Activated CD8-positive, alpha-beta memory T cell treated with anti-CD3 and anti-CD28 coated beads for 24 hours (primary cell): ENCODE measurements around the gene GP9.
"Not testable (repeated sequence)": the region's sequence is repeated elsewhere in the genome, so short reads cannot be mapped to it uniquely, and the experiment has no call there.

Experiments used
- DNase-seq: peaks from one replicate; pipeline ENCODE4 v3.0.0-alpha.2; 2020

The GP9 gene

GRCh38 chr3:129052675-129053074 is 7.9 kb upstream of the GP9 start:
- DNase-seq: no peak

GRCh38 chr3:129054605-129055104 is 5.9 kb upstream of the GP9 start:
- DNase-seq: no peak

DNA sequence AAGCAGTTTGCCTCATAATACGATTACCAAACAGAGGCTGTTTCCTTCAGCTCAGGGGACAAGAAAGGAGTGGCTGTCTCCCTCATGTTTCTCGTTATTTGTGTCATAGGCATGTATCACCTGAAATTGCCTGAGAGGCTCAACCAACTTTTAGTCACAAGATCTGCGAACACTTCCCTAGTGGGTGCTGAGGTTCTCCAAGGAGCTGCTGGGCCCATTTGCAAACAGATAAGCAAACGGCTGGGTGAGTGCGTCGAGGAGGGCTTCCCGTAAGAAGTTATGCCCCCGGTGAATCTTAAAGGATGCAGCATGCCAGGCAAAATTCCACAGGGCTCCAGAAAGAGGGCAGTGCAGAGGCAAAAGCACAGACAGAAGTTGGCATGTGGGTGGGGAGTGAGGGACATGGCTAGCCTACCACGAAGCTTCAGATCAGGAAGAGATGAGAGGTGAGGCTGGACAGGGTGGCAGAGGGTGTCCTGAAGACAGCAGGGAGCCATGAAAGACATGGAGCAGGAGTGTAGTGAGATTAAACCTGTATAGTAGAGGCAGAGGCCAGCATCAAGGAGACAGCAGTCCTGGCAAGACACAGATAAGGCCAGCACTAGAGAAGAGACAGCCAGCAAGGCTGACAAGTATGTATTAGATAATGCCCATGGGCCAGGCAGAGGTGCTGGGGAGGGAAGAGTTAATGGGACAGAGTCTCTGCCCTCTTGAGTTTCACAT is 4.0 kb upstream of the GP9 start:
- DNase-seq: no peak

- no peak for DNase-seq
Measured at GRCh38 chr3:129057249-129057648, 3.3 kb upstream of the GP9 start.

DNA sequence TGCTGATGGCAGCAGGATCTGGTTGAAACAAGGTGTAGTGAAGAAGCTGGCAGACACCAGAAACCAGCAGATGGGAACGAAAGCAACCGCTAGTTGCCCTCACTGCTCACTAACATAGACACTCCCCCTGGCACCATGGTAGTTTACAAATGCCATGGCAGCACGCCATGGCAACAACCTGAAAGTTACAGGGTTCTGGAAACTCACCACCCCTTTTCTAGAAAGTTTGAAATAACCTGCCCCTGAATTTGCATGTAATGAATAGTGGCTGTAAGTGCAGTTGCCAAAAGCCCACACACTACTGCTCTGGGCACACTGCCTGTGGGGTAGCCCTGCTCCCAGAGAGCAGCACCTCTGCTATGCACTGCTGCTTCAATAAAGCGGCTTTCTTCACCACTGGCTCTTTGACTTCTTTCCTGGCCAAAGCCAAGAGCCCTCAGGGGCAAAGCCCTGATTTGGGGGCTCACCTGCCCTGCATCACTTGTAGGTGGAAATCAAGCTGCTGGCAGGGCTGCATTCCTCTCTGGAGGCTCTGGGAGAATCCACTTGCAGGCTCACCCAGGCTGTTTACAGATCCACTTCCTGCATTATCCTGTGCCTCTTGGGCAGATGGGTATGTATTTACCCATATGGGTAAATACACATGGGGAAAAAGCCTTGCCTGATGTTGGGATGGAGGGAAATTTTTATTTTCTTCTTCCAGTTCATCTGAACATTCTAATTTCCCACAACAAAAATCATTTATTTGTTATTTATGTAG is 2.0 kb upstream of the GP9 start:
- no peak for DNase-seq

DNA sequence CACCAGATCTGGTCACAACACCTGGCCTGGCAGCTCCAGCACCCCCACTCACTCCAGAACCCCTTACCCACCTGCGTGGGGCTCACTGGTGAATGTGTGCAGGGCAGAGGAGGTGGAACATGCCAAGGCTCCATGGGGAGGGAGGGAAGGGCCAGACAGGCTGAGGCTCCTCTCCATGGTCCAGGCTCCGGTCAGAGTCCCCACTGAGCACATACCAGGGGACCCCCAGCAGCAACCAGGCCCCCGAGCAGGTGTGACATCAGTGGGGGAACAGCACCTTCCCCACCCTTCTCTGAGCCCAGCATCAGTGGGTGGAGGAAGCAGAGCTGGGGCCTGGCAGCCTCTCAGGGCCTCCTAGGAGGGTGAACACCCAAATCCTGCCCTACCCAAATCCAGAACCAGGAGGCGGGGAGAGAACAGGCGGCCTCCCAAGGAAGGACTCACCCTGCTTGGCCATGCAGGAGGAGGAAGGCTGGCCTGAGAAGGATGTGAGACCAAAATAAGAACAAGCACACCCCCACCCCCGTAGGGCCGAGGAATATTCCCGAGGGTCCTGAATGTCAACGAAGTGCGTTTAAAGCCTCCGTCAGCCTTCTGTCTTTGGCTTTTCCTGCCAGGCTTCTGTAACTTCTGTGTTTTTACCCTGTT is 1.1 kb upstream of the GP9 start:
- no peak for DNase-seq

- no peak for DNase-seq
Measured at GRCh38 chr3:129061023-129061887, 676 bp downstream of the GP9 start.

GRCh38 chr3:129061888-129062834 is 1.6 kb downstream of the GP9 start:
- DNase-seq: no peak

GRCh38 chr3:129063091-129063640 is 2.6 kb downstream of the GP9 start:
- DNase-seq: no peak

GRCh38 chr3:129063841-129064482 is 3.4 kb downstream of the GP9 start:
- DNase-seq: no peak

DNA sequence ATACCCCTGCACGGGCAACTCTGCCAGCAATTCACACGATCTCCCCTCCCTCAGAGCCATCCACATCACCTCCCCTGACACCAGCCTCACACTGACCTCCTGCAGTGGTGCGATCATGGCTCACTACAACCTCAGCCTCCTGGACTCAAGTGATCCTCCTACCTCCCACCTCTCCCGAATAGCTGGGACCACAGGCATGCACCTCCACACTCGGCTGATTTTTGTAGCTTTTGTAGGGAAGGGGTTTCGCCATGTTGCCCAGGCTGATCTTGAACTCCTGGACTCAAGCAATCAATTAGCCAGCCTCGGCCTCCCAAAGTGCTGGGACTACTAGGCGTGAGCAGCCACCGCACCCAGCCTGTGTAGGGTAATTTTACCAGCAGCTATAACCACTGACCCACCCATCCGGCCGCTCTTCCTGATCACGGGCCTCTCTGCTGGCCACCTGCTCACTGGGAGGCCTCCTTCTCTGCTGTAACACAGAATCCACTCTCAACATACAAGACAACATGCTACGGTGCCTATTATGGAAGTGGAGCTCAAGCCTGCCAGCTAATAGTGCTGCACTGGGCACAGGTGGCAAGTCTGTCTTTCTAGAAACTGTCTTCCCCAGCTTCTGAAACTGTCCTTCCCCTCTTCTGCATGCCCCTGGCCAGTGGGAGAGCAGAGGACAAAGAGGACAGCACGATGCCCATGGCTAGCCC is 4.6 kb downstream of the GP9 start:
- DNase-seq: no peak

- DNase-seq: no peak
Measured at GRCh38 chr3:129065720-129066073, 5.1 kb downstream of the GP9 start.

- DNase-seq: not testable (repeated sequence)
Measured at GRCh38 chr3:129067719-129068118, 7.1 kb downstream of the GP9 start.

GRCh38 chr3:129068291-129068886 is 7.8 kb downstream of the GP9 start:
- DNase-seq: peak; percentile 67

DNA sequence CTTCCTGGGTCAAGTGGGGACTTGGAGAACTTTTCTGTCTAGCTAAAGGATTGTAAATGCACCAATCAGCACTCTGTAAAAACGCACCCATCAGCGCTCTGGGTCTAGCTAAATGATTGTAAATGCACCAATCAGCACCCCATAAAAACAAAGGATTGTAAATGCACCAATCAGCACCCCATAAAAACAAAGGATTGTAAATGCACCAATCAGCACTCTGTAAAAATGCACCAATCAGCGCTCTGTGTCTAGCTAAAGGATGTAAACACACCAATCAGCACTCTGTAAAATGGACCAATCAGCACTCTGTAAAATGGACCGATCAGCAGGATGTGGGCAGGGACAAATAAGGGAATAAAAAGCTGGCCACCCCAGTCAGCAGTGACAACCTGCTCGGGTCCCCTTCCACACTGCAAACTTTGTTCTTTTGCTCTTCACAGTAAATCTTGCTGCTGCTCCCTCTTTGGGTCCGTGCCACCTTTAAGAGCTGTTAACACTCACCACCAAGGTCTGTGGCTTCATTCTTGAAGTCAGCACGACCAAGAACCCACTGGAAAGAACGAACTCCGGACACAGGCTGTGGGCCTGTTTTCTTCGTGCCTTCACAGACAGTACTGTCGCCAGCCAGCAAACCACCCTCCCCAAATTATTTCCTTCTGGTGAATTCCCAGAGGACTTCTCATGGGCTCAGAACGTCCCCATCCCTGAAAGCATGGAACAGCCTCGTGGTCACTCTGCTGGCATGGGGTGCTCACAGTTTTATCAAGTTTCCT is 8.9 kb downstream of the GP9 start:
- DNase-seq: not testable (repeated sequence)

GRCh38 chr3:129070086-129070885 is 9.7 kb downstream of the GP9 start:
- no peak for DNase-seq

DNA sequence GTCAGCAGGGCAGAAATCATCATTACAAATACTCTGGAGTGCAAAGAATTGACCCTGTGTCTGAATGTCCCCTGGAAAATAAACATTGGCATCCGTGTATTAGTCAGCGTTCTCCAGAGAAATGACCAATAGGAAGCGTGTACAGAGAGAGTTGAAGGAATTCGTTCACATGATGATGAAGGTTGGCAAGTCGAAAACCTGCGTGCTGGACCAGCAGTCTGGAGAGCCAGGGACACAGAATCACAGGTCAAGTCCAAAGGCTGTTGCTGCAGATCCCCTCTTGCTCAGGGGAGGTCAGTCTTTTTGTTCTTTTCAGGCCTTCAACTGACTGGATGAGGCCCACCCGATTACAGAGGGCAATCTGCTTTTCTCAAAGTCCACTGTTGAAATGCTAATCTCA is 16.6 kb downstream of the GP9 start:
- no peak for DNase-seq

- DNase-seq: no peak
Measured at GRCh38 chr3:129078510-129078909, 17.9 kb downstream of the GP9 start.
